ENCODE measurements around the gene STAT4.

The STAT4 gene

GRCh38 chr2:191038741-191039140, 112.1 kb downstream of the STAT4 start:
- no peak for DNase-seq

DNA sequence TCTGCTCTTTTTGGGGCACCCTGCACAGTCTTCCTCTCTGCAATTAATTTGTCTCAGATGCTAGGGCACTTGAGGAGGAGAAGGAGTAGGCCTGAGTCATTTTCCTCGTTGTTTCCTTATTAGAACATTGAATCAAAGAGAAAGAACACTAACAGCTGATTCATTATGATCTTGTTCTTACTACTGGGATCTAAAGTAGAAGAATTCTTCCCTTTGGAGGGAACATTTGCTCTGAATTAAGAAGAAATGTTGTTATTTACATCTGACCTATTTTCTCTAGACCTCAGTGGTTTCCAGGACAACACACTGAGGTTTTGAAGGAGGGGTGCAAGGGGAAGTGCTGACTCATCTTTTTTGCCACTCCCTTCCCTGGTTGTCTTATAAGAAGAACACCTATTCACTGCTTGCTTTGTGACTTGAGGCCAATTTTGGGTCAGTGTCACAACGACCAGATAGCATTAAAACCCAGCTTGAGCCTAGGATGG, 112.5 kb downstream of the STAT4 start:
- DNase-seq, result peak; percentile 66

- no peak for DNase-seq
These were observed 113.4 kb downstream of the STAT4 start for GRCh38 chr2:191037351-191037750.

DNA sequence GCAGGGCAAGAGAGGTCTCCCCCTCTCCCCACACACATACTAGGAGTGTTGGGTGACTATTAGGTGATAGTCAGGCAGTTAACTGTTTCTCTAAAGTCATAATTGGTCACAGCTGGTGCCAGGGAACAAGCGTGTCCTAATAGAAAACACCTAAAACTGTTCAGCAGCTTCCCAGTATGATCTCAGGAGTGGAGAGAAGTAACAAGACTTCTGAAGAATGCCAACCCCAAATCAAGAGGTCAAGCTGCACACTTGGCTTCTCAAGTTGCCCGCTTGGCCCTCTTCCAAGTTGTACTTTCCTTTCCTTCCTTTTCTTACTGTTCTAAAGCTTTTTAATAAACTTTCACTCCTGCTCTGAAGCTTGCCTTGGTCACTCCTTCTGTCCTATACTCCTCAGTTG, 114.4 kb downstream of the STAT4 start:
- DNase-seq, result no peak

GRCh38 chr2:191032588-191033429, 118.0 kb downstream of the STAT4 start:
- no peak for DNase-seq

GRCh38 chr2:191031256-191031655, 119.5 kb downstream of the STAT4 start:
- no peak for DNase-seq

GRCh38 chr2:191030521-191031154, 120.2 kb downstream of the STAT4 start:
- no peak for DNase-seq

DNA sequence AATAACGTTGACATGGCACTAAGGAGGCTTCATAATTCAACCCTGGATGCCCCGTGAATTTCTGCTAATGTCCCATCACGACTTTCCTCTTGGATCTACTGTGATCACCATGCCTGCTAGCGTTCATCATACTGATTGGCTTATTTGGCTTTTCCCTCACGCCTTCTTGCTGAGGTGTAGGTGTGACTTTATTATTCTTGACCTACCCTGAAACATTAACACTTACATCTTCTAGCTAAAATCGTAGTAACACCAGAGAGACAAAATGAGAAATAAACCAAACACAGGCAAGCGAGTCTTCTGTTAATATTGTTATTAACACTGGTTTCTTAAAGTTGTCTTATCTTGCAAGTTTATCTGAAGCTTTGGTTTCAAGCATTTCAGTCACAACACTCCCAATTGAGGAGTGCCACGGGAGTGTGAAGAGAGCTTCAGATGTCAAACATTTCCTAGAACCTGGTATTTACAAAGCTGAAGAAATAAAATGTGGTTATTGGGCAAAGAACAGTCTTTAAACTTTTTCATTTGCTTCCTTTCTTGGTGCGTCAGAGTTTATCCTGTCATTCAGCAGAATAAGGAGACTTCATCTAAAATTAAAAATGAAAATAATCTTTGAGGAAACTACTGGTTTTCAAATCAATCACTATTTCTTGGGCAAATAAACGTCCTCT, 121.4 kb downstream of the STAT4 start:
- DNase-seq, result no peak

DNA sequence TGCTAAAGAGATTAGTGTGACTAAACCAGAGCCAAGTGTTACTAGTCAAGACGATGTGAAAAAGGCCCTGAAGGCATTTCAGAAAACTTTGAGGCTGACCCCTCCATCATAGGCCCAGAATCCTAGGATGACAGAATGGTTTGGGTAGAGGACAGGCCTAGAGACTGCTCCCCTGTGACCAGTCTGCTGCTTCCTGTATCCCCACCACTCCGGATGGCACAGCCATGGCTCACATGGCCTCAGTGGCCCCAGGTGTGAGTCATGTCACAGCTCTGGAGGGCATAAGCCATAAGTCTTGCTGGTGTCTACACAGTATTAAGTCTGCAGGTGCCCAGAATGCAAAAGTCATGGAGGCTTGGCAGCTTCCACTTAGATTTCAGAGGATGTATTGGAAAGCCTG, 124.4 kb downstream of the STAT4 start:
- DNase-seq, result no peak

- no peak for DNase-seq
These were observed 125.7 kb downstream of the STAT4 start for GRCh38 chr2:191025135-191025534.

GRCh38 chr2:191023235-191023679, 127.5 kb downstream of the STAT4 start:
- DNase-seq, result no peak

DNA sequence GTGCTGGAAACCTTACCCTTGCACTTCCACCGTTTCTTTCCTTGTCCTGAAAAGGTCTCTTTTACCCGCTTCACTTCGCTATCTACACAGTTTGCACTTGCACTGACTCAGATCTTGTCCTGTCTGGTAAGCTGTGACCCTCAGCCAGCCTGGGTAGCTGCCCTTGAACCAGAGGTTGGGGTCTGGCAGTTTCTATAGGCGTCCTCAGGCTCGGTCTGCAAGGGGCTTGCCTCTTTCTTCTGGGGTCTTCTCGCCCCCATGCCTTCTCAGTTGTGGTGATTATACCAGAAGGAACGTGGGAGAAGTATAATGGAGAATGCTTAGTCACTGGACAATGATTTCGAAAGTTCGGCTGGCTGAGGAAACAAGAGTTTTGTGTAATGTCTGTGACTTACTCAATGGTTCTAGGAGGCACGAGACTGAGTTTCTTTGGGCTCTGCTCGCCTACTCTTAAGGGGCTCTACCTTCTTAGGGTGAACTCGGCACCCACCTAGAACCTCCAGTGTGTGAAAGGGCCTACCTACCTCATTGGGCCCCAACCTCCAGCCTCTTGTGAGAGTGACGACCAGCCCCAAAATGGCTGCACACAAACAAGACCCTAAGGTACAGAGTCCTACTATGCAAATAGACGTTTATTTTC, 129.9 kb downstream of the STAT4 start:
- no peak for DNase-seq

DNA sequence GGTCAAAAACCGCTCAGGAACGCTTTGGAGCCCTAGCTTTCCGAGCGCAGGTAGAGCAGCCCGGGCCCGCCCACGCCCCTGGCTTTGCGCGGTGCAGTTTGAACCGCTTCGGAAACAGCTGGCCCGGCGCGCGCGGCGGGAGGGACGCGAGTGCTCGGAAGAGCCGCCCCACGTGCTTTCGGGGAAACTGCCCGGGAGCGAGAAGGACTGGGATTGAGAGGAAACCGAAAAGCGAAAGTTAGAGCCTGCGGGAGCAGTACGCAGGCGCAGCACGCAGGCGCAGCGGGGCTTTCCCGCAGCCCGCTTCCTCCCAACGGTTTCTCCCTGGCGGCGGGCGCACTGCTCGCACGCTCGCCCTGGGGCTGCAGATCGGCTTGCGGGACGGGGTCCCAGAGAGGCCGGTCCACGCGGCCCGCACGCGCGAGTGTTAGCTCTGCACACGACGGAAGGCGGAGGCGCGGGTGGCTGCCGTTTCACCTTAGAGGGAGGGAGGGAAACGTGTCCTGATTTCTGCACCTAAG, 130.5 kb downstream of the STAT4 start:
- DNase-seq, result peak; percentile 94

GRCh38 chr2:191019376-191019775, 131.4 kb downstream of the STAT4 start:
- DNase-seq, result peak; percentile 60

- peak; percentile 98 for DNase-seq
These were observed 132.1 kb downstream of the STAT4 start for GRCh38 chr2:191018643-191019119.

DNA sequence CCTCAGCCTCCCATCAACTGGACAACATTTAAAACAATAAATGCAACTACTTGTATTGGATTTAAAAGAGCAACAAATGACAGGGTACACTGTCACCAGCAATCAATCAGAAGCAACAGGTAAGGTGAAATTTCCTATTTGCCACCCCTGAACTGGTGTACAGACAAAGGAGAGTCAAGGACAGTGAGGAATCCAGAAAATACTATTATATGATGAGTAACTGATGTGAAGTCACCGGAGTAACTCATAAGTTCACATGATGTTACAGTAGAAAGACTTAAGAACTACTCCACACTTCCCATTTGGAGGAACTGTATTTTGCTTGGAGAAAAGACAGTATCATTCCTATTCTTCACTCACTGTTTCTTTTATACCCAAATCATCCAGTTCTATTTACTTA, 132.7 kb downstream of the STAT4 start:
- DNase-seq, result peak; percentile 75

- DNase-seq, result no peak
These were observed 135.0 kb downstream of the STAT4 start for GRCh38 chr2:191015831-191016230.

DNA sequence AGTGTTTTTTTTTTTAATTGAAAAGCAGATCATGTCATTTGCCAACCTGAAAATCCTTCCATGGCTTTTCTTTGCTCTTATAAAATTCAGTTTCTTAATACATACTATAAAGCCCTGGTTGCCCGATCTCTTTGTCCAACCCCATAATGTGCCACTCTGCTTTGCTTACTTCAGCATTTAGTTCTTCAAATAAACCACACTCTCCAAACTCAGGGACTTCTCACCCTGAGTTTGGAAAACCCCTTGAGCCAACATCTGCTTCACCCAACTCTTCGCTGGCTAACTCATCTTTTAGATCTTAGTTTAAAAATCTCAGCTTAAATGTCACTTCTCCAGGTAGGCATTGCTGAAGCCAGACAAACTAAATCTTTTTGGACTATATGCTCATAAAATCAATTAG, 135.6 kb downstream of the STAT4 start:
- DNase-seq, result no peak

DNA sequence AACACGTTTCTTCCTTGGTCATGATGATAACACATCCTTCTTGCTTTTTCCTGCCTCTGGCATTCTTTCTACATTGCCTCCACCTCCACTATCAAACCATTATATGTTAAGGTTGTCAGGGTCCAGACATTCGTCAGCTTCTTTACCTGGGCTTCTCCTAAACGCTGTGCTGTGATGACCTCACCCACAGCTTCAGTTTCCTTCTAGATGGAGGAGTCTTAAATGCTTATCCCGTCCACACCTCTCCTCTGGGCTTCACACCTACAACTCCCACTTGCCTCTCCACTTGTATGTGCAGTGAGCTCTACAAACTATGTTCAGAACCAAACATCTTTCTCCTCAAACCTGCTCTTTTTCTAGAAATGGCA, 136.2 kb downstream of the STAT4 start:
- no peak for DNase-seq

GRCh38 chr2:191013932-191014652, 136.7 kb downstream of the STAT4 start, which contains the start of gene STAT1:
TSS of gene STAT1 (minus strand) at chr2:191014171. CDS start at chr2:191010003, 4,168 bp downstream.
- peak; percentile 94 for DNase-seq

GRCh38 chr2:191013682-191013931, 137.2 kb downstream of the STAT4 start:
- no peak for DNase-seq
